Mammary epithelial cell (primary cell): ENCODE results near the gene PDS5A.

Source experiments
- CTCF ChIP-seq, 2 donors: IDR thresholded peaks in 1 of 2; conservative IDR thresholded peaks in 1 of 2; 2 replicates each; pipeline ENCODE4 v1.5.1; 2011 to 2012; ENCODE audit warnings: inconsistent platforms in 2 of 2, low read length in 2 of 2, mild to moderate bottlenecking in 2 of 2, control low read depth in 1 of 2, low read depth in 1 of 2; ENCODE audit not compliant: insufficient read depth in 1 of 2; ENCODE audit errors: extremely low read depth in 1 of 2
- EZH2 ChIP-seq: IDR thresholded peaks from 2 replicates; pipeline ENCODE4 v1.6.1; 2012; ENCODE audit warnings: low read length, inconsistent platforms, borderline replicate concordance

- no peak for TF ChIP-seq CTCF (conservative IDR thresholded peaks at IDR 0.05 in 1 of 2, IDR thresholded peaks at IDR 0.05 in 1 of 2; ENCODE audit: extremely low read depth in 1 of 2, insufficient read depth in 1 of 2, low read depth in 1 of 2, low read length in 2 of 2)
- TF ChIP-seq EZH2: no peak
Measured at GRCh38 chr4:39922399-39922798, 55.3 kb downstream of the PDS5A start.
